ENCODE data around the gene CTIF. TPM values are rescaled to one million over a fixed set of nuclear protein-coding genes. Genes with fewer than 3 reads are reported as not detected.

CTIF gene
- total RNA-seq, 1 donor from 2014 or later, result 60.0 TPM

DNA sequence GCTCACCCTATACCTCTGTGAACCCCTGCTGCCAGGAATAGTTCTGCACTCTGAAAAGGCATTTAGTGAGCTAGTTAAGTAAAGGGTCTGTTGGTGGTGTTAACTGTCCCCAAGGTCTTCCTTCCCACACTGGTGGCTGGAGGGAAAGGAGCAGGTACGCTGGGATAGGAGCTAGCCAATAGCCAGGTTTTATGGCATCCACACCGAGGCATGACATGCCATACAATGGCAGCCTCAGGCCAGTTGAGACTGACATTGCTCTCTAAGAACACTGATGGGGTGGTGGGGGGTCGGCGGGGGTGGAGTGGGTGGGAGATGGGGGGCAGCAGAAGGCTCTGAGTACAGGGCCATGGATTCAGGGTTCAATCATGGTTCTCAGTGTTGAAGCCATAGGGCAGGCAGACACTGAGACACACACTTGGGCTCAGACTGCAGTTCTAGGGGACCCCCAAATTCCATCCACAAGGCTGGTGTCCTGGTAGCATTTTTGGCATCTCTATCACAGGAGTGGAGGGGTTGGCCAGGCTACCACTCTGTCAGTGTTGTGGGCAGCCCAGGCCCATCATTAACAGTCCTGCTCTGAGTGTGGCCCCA lies 136.0 kb downstream of the CTIF start:
- Histone ChIP-seq H3K4me1 (peaks cover 64% of the 10 kb centered on the region), H3K4me3 (no peak overlapping the region), H3K36me3 (peaks cover 19% of the 10 kb centered on the region), H3K9me3 (replicated peaks) (peaks cover 10% of the 10 kb centered on the region), H3K27ac (replicated peaks) (peak overlapping the region; percentile 47), H3K27me3 (ENCODE audit: low read depth) (no peaks in the 10 kb centered on the region)
- intact Hi-C loops (cut with micrococcal nuclease), result loop anchor here (5.0 to 10.0 kb wide), 3 partner anchors 107 to 740 kb away; no protein-coding TSS in a partner anchor
- TF ChIP-seq, protein P1, sequence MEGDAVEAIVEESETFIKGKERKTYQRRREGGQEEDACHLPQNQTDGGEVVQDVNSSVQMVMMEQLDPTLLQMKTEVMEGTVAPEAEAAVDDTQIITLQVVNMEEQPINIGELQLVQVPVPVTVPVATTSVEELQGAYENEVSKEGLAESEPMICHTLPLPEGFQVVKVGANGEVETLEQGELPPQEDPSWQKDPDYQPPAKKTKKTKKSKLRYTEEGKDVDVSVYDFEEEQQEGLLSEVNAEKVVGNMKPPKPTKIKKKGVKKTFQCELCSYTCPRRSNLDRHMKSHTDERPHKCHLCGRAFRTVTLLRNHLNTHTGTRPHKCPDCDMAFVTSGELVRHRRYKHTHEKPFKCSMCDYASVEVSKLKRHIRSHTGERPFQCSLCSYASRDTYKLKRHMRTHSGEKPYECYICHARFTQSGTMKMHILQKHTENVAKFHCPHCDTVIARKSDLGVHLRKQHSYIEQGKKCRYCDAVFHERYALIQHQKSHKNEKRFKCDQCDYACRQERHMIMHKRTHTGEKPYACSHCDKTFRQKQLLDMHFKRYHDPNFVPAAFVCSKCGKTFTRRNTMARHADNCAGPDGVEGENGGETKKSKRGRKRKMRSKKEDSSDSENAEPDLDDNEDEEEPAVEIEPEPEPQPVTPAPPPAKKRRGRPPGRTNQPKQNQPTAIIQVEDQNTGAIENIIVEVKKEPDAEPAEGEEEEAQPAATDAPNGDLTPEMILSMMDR (IDR thresholded peaks at IDR 0.05; ENCODE audit: borderline replicate concordance), result no peak
- no peak for DNase-seq

DNA sequence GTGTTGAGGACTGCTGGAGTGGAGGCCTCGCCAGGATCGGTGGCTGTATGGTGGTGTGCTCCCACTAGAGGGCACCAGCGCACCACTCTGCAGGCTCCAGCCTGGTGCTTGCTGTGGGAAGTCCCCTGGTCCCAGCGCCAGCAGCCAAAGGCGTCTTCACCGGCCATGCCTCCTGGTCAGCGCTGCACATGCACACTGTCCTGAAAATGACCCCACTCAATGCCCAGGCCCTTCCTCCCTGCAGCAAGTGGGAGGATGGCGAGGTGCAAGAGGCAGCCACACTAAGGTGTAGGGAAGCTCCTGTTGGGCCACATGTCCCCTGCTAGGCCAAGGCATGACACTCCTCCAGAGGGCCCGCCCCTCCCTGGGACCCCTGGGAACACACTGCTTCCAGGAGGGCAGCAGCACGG lies 136.5 kb downstream of the CTIF start:
- H3K9me3 ChIP-seq (replicated peaks), result peaks cover 10% of the 10 kb centered on the region
- no peak overlapping the region for H3K27ac ChIP-seq (replicated peaks)
- no peak overlapping the region for H3K4me3 ChIP-seq
- peaks cover 14% of the 10 kb centered on the region for H3K36me3 ChIP-seq
- DNase-seq, result peak; percentile 89
- TF ChIP-seq, protein P1 (IDR thresholded peaks at IDR 0.05; ENCODE audit: borderline replicate concordance), result peak; percentile 98
- no peaks in the 10 kb centered on the region for H3K27me3 ChIP-seq (ENCODE audit: low read depth)
- intact Hi-C loops (cut with micrococcal nuclease), result loop anchor here (5.0 to 10.0 kb wide), 3 partner anchors 107 to 739 kb away; no protein-coding TSS in a partner anchor
- H3K4me1 ChIP-seq, result peaks cover 69% of the 10 kb centered on the region

DNA sequence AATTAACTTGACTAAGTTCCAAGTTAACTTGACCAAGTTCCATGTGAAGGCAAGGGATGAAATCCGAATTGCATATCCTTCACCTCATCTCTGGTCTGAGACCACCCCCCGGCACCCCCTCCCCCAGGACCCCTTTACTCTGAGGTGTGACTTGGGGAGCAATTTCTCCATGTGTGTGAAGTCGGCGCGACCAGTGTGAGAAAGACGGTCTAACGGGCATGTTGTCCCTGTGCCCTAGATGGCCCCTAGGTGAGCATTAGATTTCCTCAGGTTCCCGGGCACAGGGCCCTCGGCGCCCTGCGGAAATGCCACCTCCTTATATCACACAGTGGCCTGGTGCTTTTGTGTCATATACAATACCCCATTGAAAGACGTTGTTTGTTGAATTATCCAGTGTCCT lies 137.1 kb downstream of the CTIF start:
- TF ChIP-seq, protein P1 (IDR thresholded peaks at IDR 0.05; ENCODE audit: borderline replicate concordance), result no peak
- peaks cover 75% of the 10 kb centered on the region for H3K4me1 ChIP-seq
- H3K36me3 ChIP-seq, result peaks cover 8% of the 10 kb centered on the region
- no peaks in the 10 kb centered on the region for H3K27me3 ChIP-seq (ENCODE audit: low read depth)
- no peak overlapping the region for H3K27ac ChIP-seq (replicated peaks)
- intact Hi-C loops (cut with micrococcal nuclease), result loop anchor here (5.0 to 10.0 kb wide), 3 partner anchors 106 to 739 kb away; no protein-coding TSS in a partner anchor
- no peak overlapping the region for H3K4me3 ChIP-seq
- H3K9me3 ChIP-seq (replicated peaks), result peaks cover 8% of the 10 kb centered on the region
- DNase-seq, result no peak

DNA sequence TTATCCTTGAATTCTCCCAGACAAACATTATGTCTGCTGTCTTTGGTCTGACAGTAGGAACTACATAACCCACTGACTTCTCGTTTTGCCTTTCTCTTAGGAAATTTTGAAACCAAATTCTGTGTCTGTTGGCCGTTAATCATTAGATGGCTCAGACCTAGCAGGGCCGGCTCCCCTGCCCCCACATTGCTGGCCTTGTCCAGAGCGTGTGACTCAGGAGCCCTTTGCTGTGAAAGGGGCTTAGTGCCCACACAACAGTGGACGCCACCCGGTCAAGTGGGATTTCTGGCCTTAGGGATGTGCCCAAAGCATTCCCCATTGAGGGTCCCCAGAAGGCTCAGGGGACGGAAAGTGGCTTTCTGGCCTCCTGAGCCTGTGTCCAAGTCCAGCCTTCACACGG lies 137.5 kb downstream of the CTIF start:
- TF ChIP-seq, protein P1 (IDR thresholded peaks at IDR 0.05; ENCODE audit: borderline replicate concordance), result no peak
- DNase-seq, result no peak
- peaks cover 79% of the 10 kb centered on the region for H3K4me1 ChIP-seq
- intact Hi-C loops (cut with micrococcal nuclease), result loop anchor here (5.0 to 10.0 kb wide), 3 partner anchors 106 to 738 kb away; no protein-coding TSS in a partner anchor
- peaks cover 4% of the 10 kb centered on the region for H3K36me3 ChIP-seq
- no peak overlapping the region for H3K4me3 ChIP-seq
- peaks cover 4% of the 10 kb centered on the region for H3K9me3 ChIP-seq (replicated peaks)
- H3K27ac ChIP-seq (replicated peaks), result no peak overlapping the region
- H3K27me3 ChIP-seq (ENCODE audit: low read depth), result no peaks in the 10 kb centered on the region

DNA sequence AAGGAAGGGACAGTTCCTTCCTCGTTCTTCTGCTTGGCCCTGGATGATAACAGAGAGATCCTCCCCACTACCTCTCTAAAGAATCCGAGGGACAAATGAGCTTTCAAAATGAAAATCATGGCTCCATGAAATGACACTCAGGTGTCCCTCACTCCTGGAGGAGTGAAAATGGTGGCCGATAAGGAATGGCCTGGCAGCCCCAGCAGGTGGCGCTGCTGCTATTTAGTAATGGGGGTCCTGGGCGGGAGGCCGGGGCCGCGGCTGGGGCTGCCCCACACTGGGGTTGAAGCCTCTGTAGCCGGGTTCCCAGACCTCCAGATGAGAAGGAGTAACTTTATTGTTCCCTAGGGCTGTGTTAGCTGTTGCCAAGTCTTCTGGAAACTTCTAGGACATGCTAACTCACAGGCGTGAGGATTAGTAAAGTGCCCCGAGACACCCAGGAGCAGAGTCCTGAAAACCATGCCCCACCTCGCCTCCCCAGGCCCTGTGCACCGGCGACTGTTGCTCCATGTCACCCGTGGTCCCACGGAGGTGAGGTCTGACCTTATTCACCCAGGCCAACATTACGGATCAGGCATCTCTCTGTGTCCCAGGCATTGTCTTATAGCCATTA lies 138.0 kb downstream of the CTIF start:
- DNase-seq, result peak; percentile 68
- intact Hi-C loops (cut with micrococcal nuclease), result loop anchor here (5.0 to 10.0 kb wide), 3 partner anchors 105 to 738 kb away; no protein-coding TSS in a partner anchor
- Histone ChIP-seq H3K27ac (replicated peaks) (peak overlapping the region; percentile 93), H3K36me3 (no peaks in the 10 kb centered on the region), H3K4me3 (no peak overlapping the region), H3K9me3 (replicated peaks) (no peaks in the 10 kb centered on the region), H3K4me1 (peaks cover 84% of the 10 kb centered on the region), H3K27me3 (ENCODE audit: low read depth) (no peaks in the 10 kb centered on the region)
- TF ChIP-seq, protein P1 (IDR thresholded peaks at IDR 0.05; ENCODE audit: borderline replicate concordance), result peak; percentile 90

Data from left ventricle myocardium inferior (tissue), 1 donor.